ENCODE results near the gene MUC5B. TPM values are rescaled to one million over a fixed set of nuclear protein-coding genes. Genes with fewer than 3 reads are reported as not detected.

Gene MUC5B
- total and polyA plus RNA-seq, 2 donors (not counting 3 experiments of a cell fraction or from before 2014, with no cell fraction given): not detected

DNA sequence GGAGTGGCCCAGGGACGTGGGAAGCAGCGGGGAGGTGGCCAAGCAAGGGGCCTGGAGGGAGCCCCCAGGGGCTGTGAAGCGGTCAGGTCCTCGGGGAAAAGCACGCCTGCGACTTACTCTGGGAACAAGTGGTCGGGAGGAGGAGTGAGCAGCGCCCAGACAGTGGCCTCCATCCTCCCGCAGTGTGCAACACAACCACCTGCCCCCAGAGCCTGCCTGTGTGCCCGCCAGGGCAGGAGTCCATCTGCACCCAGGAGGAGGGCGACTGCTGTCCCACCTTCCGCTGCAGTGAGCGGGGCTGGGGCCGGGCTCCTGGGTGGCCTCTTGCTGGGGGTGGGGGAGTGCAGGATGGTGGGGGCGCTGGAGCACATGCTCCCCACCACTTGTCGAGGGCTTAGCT lies 35.0 kb downstream of the MUC5B start:
- Histone ChIP-seq H4K20me1 (replicated peaks; ENCODE audit: control insufficient read depth, extremely low read depth, insufficient read depth, low read length) (no peaks in the 10 kb centered on the region), H3K4me1 (ENCODE audit: control insufficient read depth, extremely low read depth, insufficient read depth, low read length) (peaks cover 3% of the 10 kb centered on the region), H3K27me3 (ENCODE audit: control insufficient read depth in 2 of 2, insufficient read depth in 2 of 2, low read length in 2 of 2) (no peaks in the 10 kb centered on the region), H3K9me1 (replicated peaks; ENCODE audit: control insufficient read depth, extremely low read depth, insufficient read depth, low read length) (no peaks in the 10 kb centered on the region), H2AFZ (ENCODE audit: low read depth, low read length) (no peak overlapping the region), H3K4me3 (replicated peaks in 1 of 3; ENCODE audit: insufficient read depth in 1 of 3, low read depth in 1 of 3, low read length in 3 of 3) (no peak overlapping the region), H3K9ac (replicated peaks; ENCODE audit: extremely low read depth, insufficient read depth, low read length) (no peak overlapping the region), H3K27ac (ENCODE audit: insufficient read depth, low read depth, low read length) (no peak overlapping the region), H3K79me2 (ENCODE audit: control insufficient read depth, insufficient read depth, low read length) (no peaks in the 10 kb centered on the region), H3K4me2 (ENCODE audit: insufficient read depth, low read length) (no peak overlapping the region), H3K9me3 (replicated peaks; ENCODE audit: control insufficient read depth, insufficient read depth, low read length) (no peaks in the 10 kb centered on the region), H3K36me3 (ENCODE audit: control insufficient read depth in 2 of 2, extremely low read depth in 1 of 2, insufficient read depth in 2 of 2, low read length in 2 of 2) (no peaks in the 10 kb centered on the region)
- intact Hi-C loops (cut with micrococcal nuclease) (no loop called here), dilution Hi-C loops (cut with MboI; ENCODE audit: extremely low pct_ligation_motif_present, low sequenced_read_pairs) (no loop called here)
- ChIA-PET POLR2A (no interaction called here), CTCF (interaction anchor here (0.8 kb wide), 1 partner anchor 317 kb away, joined by 3 read pairs; no protein-coding TSS in a partner anchor)
- no peak for FAIRE-seq
- no TSS peak for BruUV-seq (replicated peaks)
- TF ChIP-seq, protein P1, sequence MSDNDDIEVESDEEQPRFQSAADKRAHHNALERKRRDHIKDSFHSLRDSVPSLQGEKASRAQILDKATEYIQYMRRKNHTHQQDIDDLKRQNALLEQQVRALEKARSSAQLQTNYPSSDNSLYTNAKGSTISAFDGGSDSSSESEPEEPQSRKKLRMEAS (IDR thresholded peaks at IDR 0.05; ENCODE audit: insufficient read depth, insufficient read length): no peak
- DNase-seq (ENCODE audit: low read depth, low spot score): no peak

DNA sequence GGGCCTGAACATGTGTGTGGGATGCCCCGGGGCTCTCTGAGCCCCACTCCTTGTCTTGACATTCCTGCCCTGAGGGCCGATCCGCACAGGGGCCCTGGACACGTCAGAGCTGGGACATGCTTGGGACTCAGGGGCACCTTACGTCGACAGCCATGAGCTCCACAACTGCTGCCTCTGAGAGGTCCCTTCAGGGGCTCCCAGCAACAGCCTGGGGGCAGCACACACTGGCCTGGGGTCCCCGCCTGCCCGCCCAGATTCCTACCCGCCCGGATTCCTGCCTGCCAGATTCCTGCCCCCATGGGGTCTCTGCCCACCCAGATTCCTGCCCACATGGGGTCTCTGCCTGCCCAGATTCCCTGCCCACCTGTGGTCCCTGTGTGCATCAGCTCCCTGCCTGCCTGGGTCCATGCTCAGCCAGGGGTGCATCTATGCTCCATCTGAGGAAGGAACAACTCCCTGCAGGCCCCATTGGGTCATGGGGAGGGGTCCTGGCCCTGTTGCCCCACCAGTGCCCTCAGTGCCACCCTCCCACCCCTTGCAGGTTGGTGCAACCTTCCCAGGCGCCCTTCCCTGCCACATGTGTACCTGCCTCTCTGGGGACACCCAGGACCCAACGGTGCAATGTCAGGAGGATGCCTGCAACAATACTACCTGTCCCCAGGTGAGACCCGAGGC lies 35.7 kb downstream of the MUC5B start:
- H3K9me3 ChIP-seq (replicated peaks; ENCODE audit: control insufficient read depth, insufficient read depth, low read length): no peaks in the 10 kb centered on the region
- H3K9me1 ChIP-seq (replicated peaks; ENCODE audit: control insufficient read depth, extremely low read depth, insufficient read depth, low read length): no peaks in the 10 kb centered on the region
- CTCF ChIA-PET: interaction anchor here (0.8 kb wide), 1 partner anchor 316 kb away, joined by 3 read pairs; no protein-coding TSS in a partner anchor
- TF ChIP-seq GATA2 (IDR thresholded peaks at IDR 0.05; ENCODE audit: insufficient read depth, insufficient read length, low read depth, low read length): no peak
- no peak for TF ChIP-seq POLR2A (IDR thresholded peaks at IDR 0.05; ENCODE audit: low read depth, low read length)
- TF ChIP-seq, protein P1 (IDR thresholded peaks at IDR 0.05; ENCODE audit: insufficient read depth, insufficient read length): no peak
- TF ChIP-seq EZH2 (IDR thresholded peaks at IDR 0.05; ENCODE audit: borderline replicate concordance, low read depth, low read length, severe bottlenecking): no peak
- TF ChIP-seq, protein P2, sequence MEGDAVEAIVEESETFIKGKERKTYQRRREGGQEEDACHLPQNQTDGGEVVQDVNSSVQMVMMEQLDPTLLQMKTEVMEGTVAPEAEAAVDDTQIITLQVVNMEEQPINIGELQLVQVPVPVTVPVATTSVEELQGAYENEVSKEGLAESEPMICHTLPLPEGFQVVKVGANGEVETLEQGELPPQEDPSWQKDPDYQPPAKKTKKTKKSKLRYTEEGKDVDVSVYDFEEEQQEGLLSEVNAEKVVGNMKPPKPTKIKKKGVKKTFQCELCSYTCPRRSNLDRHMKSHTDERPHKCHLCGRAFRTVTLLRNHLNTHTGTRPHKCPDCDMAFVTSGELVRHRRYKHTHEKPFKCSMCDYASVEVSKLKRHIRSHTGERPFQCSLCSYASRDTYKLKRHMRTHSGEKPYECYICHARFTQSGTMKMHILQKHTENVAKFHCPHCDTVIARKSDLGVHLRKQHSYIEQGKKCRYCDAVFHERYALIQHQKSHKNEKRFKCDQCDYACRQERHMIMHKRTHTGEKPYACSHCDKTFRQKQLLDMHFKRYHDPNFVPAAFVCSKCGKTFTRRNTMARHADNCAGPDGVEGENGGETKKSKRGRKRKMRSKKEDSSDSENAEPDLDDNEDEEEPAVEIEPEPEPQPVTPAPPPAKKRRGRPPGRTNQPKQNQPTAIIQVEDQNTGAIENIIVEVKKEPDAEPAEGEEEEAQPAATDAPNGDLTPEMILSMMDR (IDR thresholded peaks at IDR 0.05; ENCODE audit: extremely low read depth in 1 of 2, insufficient read depth in 1 of 2, low read depth in 1 of 2, low read length in 2 of 2): no peak
- TF ChIP-seq MYC (IDR thresholded peaks at IDR 0.05; ENCODE audit: low read depth, low read length): no peak
- TF ChIP-seq JUN (IDR thresholded peaks at IDR 0.05; ENCODE audit: borderline replicate concordance, insufficient read depth, insufficient read length, low read depth): no peak
- TF ChIP-seq POLR2AphosphoS5 (IDR thresholded peaks at IDR 0.05; ENCODE audit: insufficient read depth, low read depth, low read length): no peak
- no peak for TF ChIP-seq FOS (IDR thresholded peaks at IDR 0.05; ENCODE audit: borderline replicate concordance, insufficient read depth, low read length)
- no peak overlapping the region for H3K9ac ChIP-seq (replicated peaks; ENCODE audit: extremely low read depth, insufficient read depth, low read length)
- no peaks in the 10 kb centered on the region for H4K20me1 ChIP-seq (replicated peaks; ENCODE audit: control insufficient read depth, extremely low read depth, insufficient read depth, low read length)
- H3K36me3 ChIP-seq (ENCODE audit: control insufficient read depth in 2 of 2, extremely low read depth in 1 of 2, insufficient read depth in 2 of 2, low read length in 2 of 2): no peaks in the 10 kb centered on the region
- POLR2A ChIA-PET: no interaction called here
- H3K27ac ChIP-seq (ENCODE audit: insufficient read depth, low read depth, low read length): no peak overlapping the region
- no peak overlapping the region for H2AFZ ChIP-seq (ENCODE audit: low read depth, low read length)
- intact Hi-C loops (cut with micrococcal nuclease) (no loop called here), dilution Hi-C loops (cut with MboI; ENCODE audit: extremely low pct_ligation_motif_present, low sequenced_read_pairs) (no loop called here)
- H3K4me2 ChIP-seq (ENCODE audit: insufficient read depth, low read length): no peak overlapping the region
- FAIRE-seq (no peak), DNase-seq (ENCODE audit: low read depth, low spot score) (no peak)
- H3K4me1 ChIP-seq (ENCODE audit: control insufficient read depth, extremely low read depth, insufficient read depth, low read length): peaks cover 4% of the 10 kb centered on the region
- H3K27me3 ChIP-seq (ENCODE audit: control insufficient read depth in 2 of 2, insufficient read depth in 2 of 2, low read length in 2 of 2): no peaks in the 10 kb centered on the region
- BruUV-seq (replicated peaks): no TSS peak
- no peak overlapping the region for H3K4me3 ChIP-seq (replicated peaks in 1 of 3; ENCODE audit: insufficient read depth in 1 of 3, low read depth in 1 of 3, low read length in 3 of 3)
- H3K79me2 ChIP-seq (ENCODE audit: control insufficient read depth, insufficient read depth, low read length): no peaks in the 10 kb centered on the region

Data from endothelial cell of umbilical vein (primary cell).